Activated CD8-positive, alpha-beta memory T cell treated with anti-CD3 and anti-CD28 coated beads, Interleukin-2, amount 50 U/mL, for 4 hours (primary cell): ENCODE measurements around the gene WNT9A.

ENCODE experiments used
- DNase-seq: peaks from one replicate; pipeline ENCODE4 v3.0.0-alpha.2; 2020

WNT9A gene

GRCh38 chr1:227894831-227895451, 52.8 kb downstream of the WNT9A start:
- DNase-seq: peak; percentile 12

GRCh38 chr1:227893949-227894721, 53.6 kb downstream of the WNT9A start:
- peak; percentile 8 for DNase-seq

GRCh38 chr1:227893300-227893948, 54.3 kb downstream of the WNT9A start:
- DNase-seq: no peak

GRCh38 chr1:227892489-227893299, 55.0 kb downstream of the WNT9A start:
- DNase-seq: peak; percentile 8

- DNase-seq: no peak
Observed at GRCh38 chr1:227891955-227892488, 55.7 kb downstream of the WNT9A start.

- DNase-seq: peak; percentile 7
Observed at GRCh38 chr1:227891223-227891954, 56.3 kb downstream of the WNT9A start.

- no peak for DNase-seq
Observed at GRCh38 chr1:227890451-227891222, 57.1 kb downstream of the WNT9A start.

GRCh38 chr1:227889863-227890405, 57.8 kb downstream of the WNT9A start:
- DNase-seq: no peak

GRCh38 chr1:227889047-227889862, 58.5 kb downstream of the WNT9A start:
- no peak for DNase-seq

- DNase-seq: no peak
Observed at GRCh38 chr1:227888404-227889046, 59.2 kb downstream of the WNT9A start.

GRCh38 chr1:227887697-227888403, 59.9 kb downstream of the WNT9A start:
- no peak for DNase-seq

GRCh38 chr1:227886993-227887696, 60.6 kb downstream of the WNT9A start:
- no peak for DNase-seq

- no peak for DNase-seq
Observed at GRCh38 chr1:227886503-227886961, 61.2 kb downstream of the WNT9A start.

GRCh38 chr1:227885648-227886502, 61.9 kb downstream of the WNT9A start:
- DNase-seq: no peak

GRCh38 chr1:227885135-227885647, 62.5 kb downstream of the WNT9A start:
- DNase-seq: no peak

GRCh38 chr1:227884370-227885134, 63.2 kb downstream of the WNT9A start:
- no peak for DNase-seq
